Activated T-cell treated with anti-CD3 and anti-CD28 coated beads, Interleukin-2, amount 50 U/mL, for 4 hours (primary cell): Measurements from ENCODE around the gene ID2. TPM values are rescaled to one million over a fixed set of nuclear protein-coding genes. Genes with fewer than 3 reads are reported as not detected.
A peak's percentile ranks its signal among the peaks of the same experiment; 100 is the strongest.

Experiments
- ATAC-seq, 2 donors: fragments of 200-7000 bp; cut with Tn5 transposase; one replicate each; pipeline ENCODE4 v1.10.0; 2021
- DNase-seq: peaks from one replicate; pipeline ENCODE4 v3.0.0-alpha.2; 2020
- H3K27me3 Mint-ChIP-seq: one replicate; pipeline ENCODE4 v1.8.0; 2021; ENCODE audit warnings: low read depth, mixed read lengths
- H3K36me3 Mint-ChIP-seq: one replicate; pipeline ENCODE4 v1.8.0; 2022; ENCODE audit warnings: mixed read lengths; ENCODE audit not compliant: insufficient read depth
- H3K4me1 Mint-ChIP-seq: one replicate; pipeline ENCODE4 v1.8.0; 2021; ENCODE audit warnings: low read depth, mixed read lengths
- H3K4me3 Mint-ChIP-seq: one replicate; pipeline ENCODE4 v1.8.0; 2021; ENCODE audit warnings: mild to moderate bottlenecking, moderate library complexity, mixed read lengths
- H3K9me3 Mint-ChIP-seq: one replicate; pipeline ENCODE4 v1.8.0; 2021; ENCODE audit warnings: mixed read lengths
- total RNA-seq, 3 donors: library from RNA; stranded (reverse); gene quantifications; one replicate each; pipeline ENCODE4 v1.2.1, GENCODE V29; 2021

Gene ID2, protein sequence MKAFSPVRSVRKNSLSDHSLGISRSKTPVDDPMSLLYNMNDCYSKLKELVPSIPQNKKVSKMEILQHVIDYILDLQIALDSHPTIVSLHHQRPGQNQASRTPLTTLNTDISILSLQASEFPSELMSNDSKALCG
- total RNA-seq, result 100 to 1,000 TPM; 192 to 271 (median 225) TPM

GRCh38 chr2:8681786-8682692, at the start of gene ID2:
Gene ID2 (plus strand): TSS chr2:8682056. CDS start chr2:8682166, 110 bp downstream.
- H3K4me3 Mint-ChIP-seq, result peak within 1 kb of the TSS; percentile 98
- H3K27me3 Mint-ChIP-seq, result peaks cover 14% of the 10 kb centered on the region
- H3K4me1 Mint-ChIP-seq, result peaks cover 36% of the 10 kb centered on the region
- H3K9me3 Mint-ChIP-seq, result no peaks in the 10 kb centered on the region
- DNase-seq, result peak; percentile 98
- H3K36me3 Mint-ChIP-seq, result peaks cover 21% of the 10 kb centered on the region
- peak; percentile 64 to 66 for ATAC-seq

DNA sequence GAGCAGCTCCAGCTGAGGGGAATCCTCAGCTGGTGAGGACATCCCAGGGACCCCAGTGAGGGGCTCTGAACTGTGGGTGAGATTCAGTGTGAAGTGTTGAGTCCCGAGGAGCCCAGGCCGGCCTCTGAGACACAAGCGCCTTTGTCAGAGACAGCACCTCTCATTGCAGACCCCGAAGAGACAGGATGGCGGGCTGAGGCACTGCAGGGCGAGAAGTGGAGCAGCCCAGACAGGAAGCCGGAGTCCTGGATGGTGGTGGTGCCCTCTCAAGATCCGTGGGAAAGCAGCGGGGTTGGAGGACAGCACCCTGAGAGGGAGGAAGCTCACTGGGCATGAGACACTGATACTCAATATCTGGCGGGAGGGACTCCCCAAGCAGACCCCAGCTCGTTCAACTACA, 49.1 kb upstream of the ID2 start:
- H3K4me1 Mint-ChIP-seq, result peaks cover 7% of the 10 kb centered on the region
- H3K27me3 Mint-ChIP-seq, result no peaks in the 10 kb centered on the region
- ATAC-seq (no peak), DNase-seq (no peak)
- H3K4me3 Mint-ChIP-seq, result no peak overlapping the region
- no peaks in the 10 kb centered on the region for H3K36me3 Mint-ChIP-seq
- H3K9me3 Mint-ChIP-seq, result no peaks in the 10 kb centered on the region

DNA sequence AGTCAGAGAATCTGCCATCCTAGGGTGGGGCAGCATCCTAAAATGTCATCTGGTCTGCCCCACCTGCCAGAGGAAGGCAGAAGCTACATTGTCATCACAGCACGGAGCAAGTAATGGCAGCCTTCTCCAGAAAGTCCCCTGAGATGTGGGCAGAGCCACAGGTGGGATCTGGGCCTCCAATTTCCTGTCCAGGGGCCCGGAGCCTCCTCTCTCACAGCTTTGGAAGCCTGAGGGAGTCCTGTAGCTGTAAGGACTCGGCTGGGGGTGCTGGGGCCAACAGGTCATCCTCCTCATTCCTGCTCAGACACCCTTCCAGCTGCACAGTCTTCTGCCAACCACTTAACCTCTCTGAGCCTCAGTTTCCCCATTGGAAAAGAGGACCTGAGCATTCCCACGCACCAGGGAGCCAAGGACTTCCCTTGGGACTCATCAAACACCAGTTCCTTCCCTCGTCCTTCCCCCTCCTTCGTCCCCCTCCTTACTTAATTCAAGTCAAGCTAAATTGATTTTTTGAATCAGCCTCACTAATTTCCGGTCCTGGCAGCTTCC, 48.6 kb upstream of the ID2 start:
- no peak for DNase-seq
- Mint-ChIP-seq H3K4me1 (peaks cover 7% of the 10 kb centered on the region), H3K36me3 (no peaks in the 10 kb centered on the region), H3K4me3 (no peak overlapping the region), H3K9me3 (no peaks in the 10 kb centered on the region), H3K27me3 (no peaks in the 10 kb centered on the region)
- ATAC-seq, result no peak

GRCh38 chr2:8633735-8634313, 48.0 kb upstream of the ID2 start:
- Mint-ChIP-seq H3K36me3 (no peaks in the 10 kb centered on the region), H3K4me1 (peaks cover 7% of the 10 kb centered on the region), H3K4me3 (no peak overlapping the region), H3K9me3 (no peaks in the 10 kb centered on the region), H3K27me3 (no peaks in the 10 kb centered on the region)
- ATAC-seq (no peak), DNase-seq (no peak)

- no peak overlapping the region for H3K4me3 Mint-ChIP-seq
These were observed 47.2 kb upstream of the ID2 start for GRCh38 chr2:8634466-8635172.

DNA sequence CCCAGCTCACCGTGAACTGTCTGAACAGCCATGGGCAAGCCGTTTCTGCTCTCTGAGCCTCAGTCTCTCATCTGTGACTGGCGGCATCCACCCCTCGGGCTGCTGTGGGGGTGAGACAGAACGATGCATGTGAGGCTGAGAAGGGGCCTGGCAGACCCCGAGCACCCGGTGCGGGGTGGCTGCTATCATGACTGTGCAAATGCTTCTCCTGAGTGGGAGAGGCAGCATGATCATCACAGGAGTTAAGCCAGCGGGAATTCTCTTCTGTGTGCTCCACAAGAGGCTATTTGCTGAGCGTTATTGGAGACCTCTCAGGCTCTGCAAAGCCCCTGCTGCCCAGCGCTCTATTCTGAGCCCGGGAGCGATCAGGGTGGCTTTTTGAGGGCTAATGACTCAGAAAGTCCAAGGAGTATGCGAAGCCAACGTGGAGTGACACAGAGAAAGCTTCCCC, 45.8 kb upstream of the ID2 start:
- no peaks in the 10 kb centered on the region for H3K27me3 Mint-ChIP-seq
- ATAC-seq, result no peak
- H3K4me3 Mint-ChIP-seq, result no peak overlapping the region
- no peak for DNase-seq
- no peaks in the 10 kb centered on the region for H3K36me3 Mint-ChIP-seq
- no peaks in the 10 kb centered on the region for H3K9me3 Mint-ChIP-seq
- H3K4me1 Mint-ChIP-seq, result peaks cover 7% of the 10 kb centered on the region

More at GRCh38 chr2:8634466-8635172, 47.2 kb upstream of the ID2 start:
- Mint-ChIP-seq H3K36me3 (no peaks in the 10 kb centered on the region), H3K4me1 (peaks cover 7% of the 10 kb centered on the region), H3K27me3 (no peaks in the 10 kb centered on the region), H3K9me3 (no peaks in the 10 kb centered on the region)
- ATAC-seq (no peak), DNase-seq (no peak)

DNA sequence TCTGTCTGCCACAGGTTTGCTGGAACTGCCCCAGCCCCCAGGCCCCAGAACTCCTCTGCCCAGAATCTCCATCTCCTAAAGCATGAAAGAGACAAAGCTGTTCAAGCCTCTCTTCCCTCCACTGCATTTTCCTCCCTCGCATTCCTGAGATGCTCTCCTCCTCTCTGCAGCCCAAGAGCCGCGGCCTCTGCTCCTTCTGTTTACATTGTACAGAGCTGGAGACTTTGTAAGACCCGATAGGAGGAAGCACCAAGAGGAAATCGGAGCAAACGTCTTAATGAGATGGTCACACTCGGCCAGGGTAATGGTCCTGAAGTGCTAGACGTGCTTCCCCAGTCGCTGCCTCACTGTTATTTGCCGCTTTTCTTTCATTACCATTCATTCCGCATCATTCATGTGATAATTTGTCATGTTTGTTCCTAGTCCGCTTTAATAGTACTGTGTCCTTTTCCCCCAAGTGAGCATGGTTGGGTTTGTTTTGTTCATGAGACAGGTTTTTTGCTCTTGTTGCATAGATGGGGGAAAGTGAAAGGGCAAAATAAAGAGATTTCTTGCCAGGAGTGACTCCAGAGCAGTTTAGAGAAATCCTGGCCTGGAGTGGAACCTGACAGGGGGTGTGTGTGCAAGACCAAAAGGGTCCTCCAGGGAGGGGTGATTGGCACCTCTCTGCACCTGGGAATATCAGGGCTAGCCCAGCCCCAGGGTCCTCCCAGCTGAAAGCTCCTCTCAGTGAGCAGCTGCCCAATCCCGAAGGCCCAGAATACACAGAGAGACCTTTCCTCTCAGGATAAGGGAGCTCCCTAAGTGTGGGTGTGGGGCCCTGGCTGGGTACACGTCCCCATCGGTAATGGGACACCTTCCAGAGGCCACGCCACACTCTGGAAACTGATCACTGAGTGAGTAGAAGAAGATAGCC, 44.9 kb upstream of the ID2 start:
- ATAC-seq (no peak), DNase-seq (no peak)
- no peaks in the 10 kb centered on the region for H3K36me3 Mint-ChIP-seq

DNA sequence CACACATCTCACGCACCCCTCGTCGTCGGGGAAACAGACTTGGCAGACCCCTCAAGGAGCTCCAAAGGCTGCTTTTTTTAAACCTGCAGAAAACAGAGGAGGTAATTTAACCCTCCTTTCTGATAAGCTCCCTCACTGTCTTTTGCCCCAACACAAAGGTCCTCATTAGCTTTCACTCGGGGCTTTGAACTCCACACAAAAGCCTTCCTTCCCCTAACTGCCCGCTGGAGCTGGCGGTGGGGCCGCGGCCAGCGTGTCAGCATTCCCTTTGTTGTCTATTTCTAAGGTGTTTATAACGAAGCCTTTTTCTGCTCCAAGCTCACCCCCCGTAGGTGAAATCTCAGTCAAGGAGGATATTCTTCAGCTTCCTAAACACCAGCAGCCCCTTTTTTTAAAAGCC, 43.5 kb upstream of the ID2 start:
- no peak for DNase-seq

More for the DNA sequence above, 44.9 kb upstream of the ID2 start:
- Mint-ChIP-seq H3K4me1 (peaks cover 7% of the 10 kb centered on the region), H3K27me3 (no peaks in the 10 kb centered on the region), H3K4me3 (no peak overlapping the region), H3K9me3 (no peaks in the 10 kb centered on the region)

GRCh38 chr2:8639122-8639635, 42.7 kb upstream of the ID2 start:
- ATAC-seq (no peak), DNase-seq (no peak)
- Mint-ChIP-seq H3K36me3 (no peaks in the 10 kb centered on the region), H3K4me1 (peaks cover 2% of the 10 kb centered on the region), H3K4me3 (no peak overlapping the region), H3K27me3 (no peaks in the 10 kb centered on the region), H3K9me3 (no peaks in the 10 kb centered on the region)

More for the DNA sequence above, 43.5 kb upstream of the ID2 start:
- no peaks in the 10 kb centered on the region for H3K36me3 Mint-ChIP-seq
- no peaks in the 10 kb centered on the region for H3K27me3 Mint-ChIP-seq
- H3K4me1 Mint-ChIP-seq, result peaks cover 7% of the 10 kb centered on the region
- ATAC-seq, result no peak
- no peaks in the 10 kb centered on the region for H3K9me3 Mint-ChIP-seq
- H3K4me3 Mint-ChIP-seq, result no peak overlapping the region

DNA sequence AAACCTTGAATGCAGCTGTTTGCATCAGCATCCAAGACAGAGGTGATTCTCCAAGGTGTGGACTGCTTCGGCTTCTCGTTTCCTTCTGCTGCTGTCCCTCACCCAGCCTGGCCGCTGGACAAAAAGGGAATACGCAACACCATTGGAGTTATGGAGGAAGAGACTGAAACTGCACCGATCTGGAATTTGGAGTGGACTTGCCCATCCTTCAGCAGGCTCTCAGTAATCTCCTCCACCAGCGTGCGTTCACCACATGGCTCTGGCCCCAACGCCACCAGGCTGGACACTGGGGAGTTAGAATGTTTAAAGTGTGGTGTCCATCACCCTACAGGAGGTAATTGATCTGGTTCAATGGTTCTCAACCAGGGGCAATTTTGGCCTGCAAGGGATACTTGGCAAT, 41.4 kb upstream of the ID2 start:
- Mint-ChIP-seq H3K36me3 (no peaks in the 10 kb centered on the region), H3K4me1 (no peaks in the 10 kb centered on the region), H3K4me3 (no peak overlapping the region), H3K9me3 (no peaks in the 10 kb centered on the region), H3K27me3 (no peaks in the 10 kb centered on the region)
- ATAC-seq (no peak), DNase-seq (no peak)

DNA sequence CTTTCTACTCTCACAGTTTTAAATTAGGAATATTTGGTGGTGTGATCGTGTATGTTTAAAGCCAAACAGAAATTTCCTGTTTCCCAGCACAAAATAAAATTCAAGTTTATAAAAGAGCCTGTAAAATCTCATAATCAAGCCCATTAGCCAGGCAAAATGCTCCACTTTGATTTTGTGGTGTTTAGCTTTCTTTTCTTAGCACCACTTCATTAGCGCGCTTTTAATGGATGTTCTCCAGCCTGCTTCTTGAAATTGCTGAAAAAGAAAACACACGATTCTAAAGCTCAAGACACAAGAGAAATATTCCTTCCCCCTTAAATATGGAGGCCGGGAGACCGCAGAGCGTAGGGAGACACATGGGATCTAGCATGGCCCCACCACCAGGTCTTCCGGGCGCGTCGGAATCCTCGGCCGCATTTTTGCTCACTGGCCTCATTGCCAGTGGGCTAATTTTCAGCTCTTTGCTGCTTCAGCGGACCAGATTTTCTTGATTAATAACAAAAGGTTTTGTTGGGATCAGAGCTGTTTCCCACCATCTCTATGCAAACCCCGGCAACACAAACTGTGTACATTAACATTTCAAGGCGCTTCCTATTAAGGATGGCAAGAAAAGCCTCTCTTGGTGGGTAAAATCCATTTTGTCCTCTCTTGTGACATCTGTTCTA, 40.4 kb upstream of the ID2 start:
- Mint-ChIP-seq H3K27me3 (no peaks in the 10 kb centered on the region), H3K9me3 (no peaks in the 10 kb centered on the region), H3K4me3 (no peak overlapping the region), H3K4me1 (no peaks in the 10 kb centered on the region), H3K36me3 (no peaks in the 10 kb centered on the region)
- DNase-seq (no peak), ATAC-seq (no peak)

DNA sequence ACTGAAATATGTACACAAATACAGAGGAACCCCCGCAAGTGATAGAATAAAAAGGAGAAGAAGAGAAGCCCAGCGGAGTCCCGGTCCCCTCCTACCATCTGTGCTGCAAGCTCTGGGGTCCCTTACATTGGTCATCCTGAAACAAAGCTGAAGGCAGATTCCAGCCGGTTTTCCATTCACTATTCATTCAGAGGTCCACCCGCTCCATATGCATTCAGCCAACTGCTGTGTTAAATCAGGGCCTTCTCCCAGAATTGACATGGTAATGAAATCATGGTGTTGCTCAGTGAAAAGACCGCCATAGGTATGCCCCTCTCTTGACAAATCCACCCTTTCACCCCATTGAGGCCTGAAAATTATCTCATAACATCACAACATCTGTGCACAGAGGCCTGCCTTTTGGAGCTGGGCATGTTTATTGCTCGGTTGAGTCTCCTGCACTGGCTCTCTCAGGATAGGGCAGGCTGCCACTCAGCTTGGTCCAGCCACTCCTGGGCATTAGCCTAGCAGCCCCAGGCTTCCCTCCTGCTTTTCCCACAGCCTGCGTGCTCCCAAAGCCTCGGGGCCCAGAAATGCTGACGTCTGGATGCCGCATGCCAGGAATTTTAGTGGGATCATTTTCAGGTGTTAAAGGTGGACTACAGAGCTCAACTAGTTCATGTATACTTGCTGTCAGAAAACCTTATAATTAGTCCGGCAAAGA, 39.3 kb upstream of the ID2 start:
- Mint-ChIP-seq H3K36me3 (no peaks in the 10 kb centered on the region), H3K9me3 (no peaks in the 10 kb centered on the region)

More for the DNA sequence above, 39.3 kb upstream of the ID2 start:
- H3K27me3 Mint-ChIP-seq, result no peaks in the 10 kb centered on the region
- DNase-seq, result no peak
- no peak for ATAC-seq
- H3K4me1 Mint-ChIP-seq, result no peaks in the 10 kb centered on the region
- H3K4me3 Mint-ChIP-seq, result no peak overlapping the region
